Calu3 (cell line): ENCODE results near the gene ALDH3B2. TPM values are rescaled to one million over a fixed set of nuclear protein-coding genes. Genes with fewer than 3 reads are reported as not detected.

Experiments
- BruUV-seq: library from RNA; stranded (reverse); fragments of 400-500 nt; replicated peaks from 2 replicates; lab custom pipeline; 2021; lab: Mats Ljungman, UMichigan
- CTCF ChIA-PET: fragments of 300-600 bp; sonication (Branson Sonifier 250); formaldehyde crosslinking; loops from one replicate; lab custom pipeline; 2022; ENCODE audit warnings: antibody characterized with exemption; lab: Charles Lee
- DNase-seq: peaks from one replicate; pipeline ENCODE4 v3.0.0; 2022
- H3K27ac Mint-ChIP-seq: one replicate; pipeline ENCODE4 v1.8.0; 2022; ENCODE audit warnings: mixed read lengths; ENCODE audit not compliant: unreplicated experiment
- H3K27me3 Mint-ChIP-seq: one replicate; pipeline ENCODE4 v1.8.0; 2022; ENCODE audit warnings: mixed read lengths; ENCODE audit not compliant: unreplicated experiment
- H3K36me3 Mint-ChIP-seq: one replicate; pipeline ENCODE4 v1.8.0; 2022; ENCODE audit warnings: mild to moderate bottlenecking, moderate library complexity, mixed read lengths; ENCODE audit not compliant: insufficient read depth, unreplicated experiment
- H3K4me1 Mint-ChIP-seq: one replicate; pipeline ENCODE4 v1.8.0; 2022; ENCODE audit warnings: mild to moderate bottlenecking, low read depth, mixed read lengths; ENCODE audit not compliant: unreplicated experiment
- H3K4me3 Mint-ChIP-seq: one replicate; pipeline ENCODE4 v1.8.0; 2022; ENCODE audit warnings: mild to moderate bottlenecking, low read depth, moderate library complexity, mixed read lengths; ENCODE audit not compliant: unreplicated experiment
- H3K9me3 Mint-ChIP-seq: one replicate; pipeline ENCODE4 v1.8.0; 2022; ENCODE audit warnings: low read depth, mixed read lengths; ENCODE audit not compliant: unreplicated experiment
- intact Hi-C: fragments of 100-400 bp; cut with micrococcal nuclease; formaldehyde crosslinking; loops from one replicate; pipeline ENCODE4 v1.10.0; 2022; ENCODE audit not compliant: unreplicated experiment
- total RNA-seq: library from RNA; stranded (reverse); gene quantifications from 2 replicates; pipeline ENCODE4 v1.2.3, GENCODE V29; 2022
- TF ChIP-seq, protein P1 (sequence below): fragments of 200-600 bp; IDR thresholded peaks from one replicate; pipeline ENCODE4 v1.8.0; 2022; ENCODE audit warnings: antibody characterized with exemption; ENCODE audit not compliant: unreplicated experiment

Gene ALDH3B2
- total RNA-seq, 1 experiment from 2014 or later, result 2.4 TPM

DNA sequence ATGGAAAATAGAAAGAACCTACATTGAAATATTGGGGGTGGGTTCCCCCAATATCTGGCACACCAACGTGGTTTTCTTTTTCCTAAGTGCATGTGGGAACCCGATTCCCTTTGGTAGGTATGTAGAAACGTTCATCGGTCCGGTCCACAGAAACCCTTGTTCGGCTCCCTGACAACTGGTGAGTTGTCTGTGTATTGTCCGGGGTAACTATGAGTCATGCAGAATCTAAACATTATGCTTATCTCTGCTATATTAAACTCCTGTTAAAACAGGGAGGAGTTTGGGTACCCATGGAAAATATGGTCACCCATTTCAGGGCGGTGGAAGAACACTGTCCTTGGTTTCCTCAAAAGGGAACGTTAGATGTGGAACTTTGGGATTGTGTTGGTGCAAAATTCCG lies 25.1 kb upstream of the ALDH3B2 start:
- TF ChIP-seq, protein P1, sequence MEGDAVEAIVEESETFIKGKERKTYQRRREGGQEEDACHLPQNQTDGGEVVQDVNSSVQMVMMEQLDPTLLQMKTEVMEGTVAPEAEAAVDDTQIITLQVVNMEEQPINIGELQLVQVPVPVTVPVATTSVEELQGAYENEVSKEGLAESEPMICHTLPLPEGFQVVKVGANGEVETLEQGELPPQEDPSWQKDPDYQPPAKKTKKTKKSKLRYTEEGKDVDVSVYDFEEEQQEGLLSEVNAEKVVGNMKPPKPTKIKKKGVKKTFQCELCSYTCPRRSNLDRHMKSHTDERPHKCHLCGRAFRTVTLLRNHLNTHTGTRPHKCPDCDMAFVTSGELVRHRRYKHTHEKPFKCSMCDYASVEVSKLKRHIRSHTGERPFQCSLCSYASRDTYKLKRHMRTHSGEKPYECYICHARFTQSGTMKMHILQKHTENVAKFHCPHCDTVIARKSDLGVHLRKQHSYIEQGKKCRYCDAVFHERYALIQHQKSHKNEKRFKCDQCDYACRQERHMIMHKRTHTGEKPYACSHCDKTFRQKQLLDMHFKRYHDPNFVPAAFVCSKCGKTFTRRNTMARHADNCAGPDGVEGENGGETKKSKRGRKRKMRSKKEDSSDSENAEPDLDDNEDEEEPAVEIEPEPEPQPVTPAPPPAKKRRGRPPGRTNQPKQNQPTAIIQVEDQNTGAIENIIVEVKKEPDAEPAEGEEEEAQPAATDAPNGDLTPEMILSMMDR, result no peak
- no peak for DNase-seq
- intact Hi-C loops, result no loop called here
- H3K27ac Mint-ChIP-seq, result no peak overlapping the region
- H3K36me3 Mint-ChIP-seq, result no peaks in the 10 kb centered on the region
- CTCF ChIA-PET, result no interaction called here
- no TSS peak for BruUV-seq
- no peak overlapping the region for H3K4me3 Mint-ChIP-seq
- peaks cover 24% of the 10 kb centered on the region for H3K4me1 Mint-ChIP-seq
- H3K27me3 Mint-ChIP-seq, result no peaks in the 10 kb centered on the region
- H3K9me3 Mint-ChIP-seq, result peaks cover 15% of the 10 kb centered on the region

DNA sequence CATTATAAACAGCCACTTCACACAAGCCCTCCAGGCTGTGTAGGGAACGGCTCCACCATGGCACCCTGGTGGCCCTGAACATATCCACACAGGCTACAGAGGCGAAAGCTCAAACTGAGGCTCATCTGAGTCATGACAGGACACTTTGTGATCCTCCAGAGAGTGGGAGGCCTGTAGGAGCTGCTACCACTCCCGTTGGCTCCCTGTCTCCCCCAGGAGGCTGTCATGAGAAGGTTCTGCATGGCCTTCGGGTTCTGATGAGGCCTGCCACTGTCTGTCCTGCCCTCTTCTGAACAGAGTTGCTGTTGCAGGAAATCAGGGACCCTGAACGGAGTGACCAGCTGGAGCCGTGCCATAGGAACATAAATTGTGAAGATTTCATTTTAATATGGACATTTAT lies 23.8 kb upstream of the ALDH3B2 start:
- intact Hi-C loops, result no loop called here
- BruUV-seq, result no TSS peak
- Mint-ChIP-seq H3K27me3 (no peaks in the 10 kb centered on the region), H3K4me3 (no peak overlapping the region), H3K27ac (no peak overlapping the region), H3K36me3 (no peaks in the 10 kb centered on the region), H3K4me1 (peaks cover 24% of the 10 kb centered on the region), H3K9me3 (peaks cover 15% of the 10 kb centered on the region)
- CTCF ChIA-PET, result no interaction called here
- no peak for DNase-seq
- TF ChIP-seq, protein P1, result no peak

DNA sequence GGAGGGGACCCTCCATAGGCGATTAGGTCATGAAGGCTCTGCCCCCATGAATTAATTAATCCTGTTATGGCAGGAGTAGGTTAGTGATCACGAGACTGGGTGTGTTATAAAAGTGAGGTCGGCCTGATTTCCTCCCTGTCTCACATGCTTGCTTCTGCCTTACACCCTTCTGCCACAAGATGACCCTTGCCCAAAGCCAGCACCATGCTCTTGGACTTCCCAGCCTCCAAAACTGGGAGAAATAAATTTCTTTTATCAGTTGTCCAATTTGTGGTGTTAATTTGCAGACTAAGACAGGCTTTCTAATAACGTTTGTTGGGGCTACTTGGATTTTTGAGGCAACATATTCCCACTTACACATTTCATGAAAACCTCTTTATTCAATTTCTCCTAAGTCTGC lies 23.4 kb upstream of the ALDH3B2 start:
- Mint-ChIP-seq H3K27ac (no peak overlapping the region), H3K4me3 (no peak overlapping the region), H3K4me1 (peaks cover 24% of the 10 kb centered on the region), H3K36me3 (no peaks in the 10 kb centered on the region), H3K9me3 (peaks cover 15% of the 10 kb centered on the region), H3K27me3 (no peaks in the 10 kb centered on the region)
- CTCF ChIA-PET, result no interaction called here
- TF ChIP-seq, protein P1, result no peak
- BruUV-seq, result no TSS peak
- intact Hi-C loops, result no loop called here
- DNase-seq, result no peak

DNA sequence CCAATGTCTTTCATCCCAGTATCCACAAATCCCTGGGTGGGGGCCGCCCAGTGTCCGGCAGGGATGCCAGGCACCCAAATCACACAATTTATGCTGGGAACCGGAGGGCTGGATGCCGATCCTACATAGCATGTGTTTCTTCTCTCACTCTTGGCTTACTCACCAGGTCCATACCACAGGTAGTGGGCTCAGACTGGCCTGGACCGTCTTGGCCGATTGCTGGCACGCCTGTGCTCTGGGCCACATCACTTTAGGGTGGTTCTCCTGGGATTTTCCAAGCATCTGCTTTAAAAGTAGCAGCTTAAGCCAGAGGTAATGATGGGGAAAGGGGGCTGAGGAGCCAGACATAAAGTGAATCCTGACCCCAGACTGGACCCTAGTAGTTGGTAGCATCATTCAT lies 22.6 kb upstream of the ALDH3B2 start:
- H3K9me3 Mint-ChIP-seq, result peaks cover 15% of the 10 kb centered on the region
- no peak overlapping the region for H3K4me3 Mint-ChIP-seq
- H3K4me1 Mint-ChIP-seq, result peaks cover 24% of the 10 kb centered on the region
- no peak for DNase-seq
- H3K27me3 Mint-ChIP-seq, result no peaks in the 10 kb centered on the region
- no TSS peak for BruUV-seq
- intact Hi-C loops, result no loop called here
- TF ChIP-seq, protein P1, result no peak
- H3K36me3 Mint-ChIP-seq, result no peaks in the 10 kb centered on the region
- no peak overlapping the region for H3K27ac Mint-ChIP-seq
- CTCF ChIA-PET, result no interaction called here
